Sigmoid colon (tissue), 4 donors: ENCODE measurements around the gene MAD1L1.

Source experiments
- POLR2A ChIP-seq, 2 donors: fragments of 450-650 bp; IDR thresholded peaks; one replicate each; pipeline ENCODE4 v1.6.1; 2016; ENCODE audit warnings: antibody characterized with exemption in 2 of 2, mild to moderate bottlenecking in 2 of 2, moderate library complexity in 2 of 2
- POLR2AphosphoS5 ChIP-seq, 4 donors: sonication (generic); formaldehyde crosslinking; IDR thresholded peaks; one replicate each; pipeline ENCODE4 v1.6.1; 2017; ENCODE audit warnings: antibody characterized with exemption in 4 of 4
- TF ChIP-seq, protein P1 (sequence below), 4 experiments: fragments of 450-650 bp in 3 of 4; fragments of 200-600 bp in 1 of 4; IDR thresholded peaks; one replicate each; pipeline ENCODE4 v1.5.1; 2016 to 2019; ENCODE audit warnings: antibody characterized with exemption in 4 of 4, mild to moderate bottlenecking in 3 of 4, moderate library complexity in 2 of 4

- TF ChIP-seq, protein P1, sequence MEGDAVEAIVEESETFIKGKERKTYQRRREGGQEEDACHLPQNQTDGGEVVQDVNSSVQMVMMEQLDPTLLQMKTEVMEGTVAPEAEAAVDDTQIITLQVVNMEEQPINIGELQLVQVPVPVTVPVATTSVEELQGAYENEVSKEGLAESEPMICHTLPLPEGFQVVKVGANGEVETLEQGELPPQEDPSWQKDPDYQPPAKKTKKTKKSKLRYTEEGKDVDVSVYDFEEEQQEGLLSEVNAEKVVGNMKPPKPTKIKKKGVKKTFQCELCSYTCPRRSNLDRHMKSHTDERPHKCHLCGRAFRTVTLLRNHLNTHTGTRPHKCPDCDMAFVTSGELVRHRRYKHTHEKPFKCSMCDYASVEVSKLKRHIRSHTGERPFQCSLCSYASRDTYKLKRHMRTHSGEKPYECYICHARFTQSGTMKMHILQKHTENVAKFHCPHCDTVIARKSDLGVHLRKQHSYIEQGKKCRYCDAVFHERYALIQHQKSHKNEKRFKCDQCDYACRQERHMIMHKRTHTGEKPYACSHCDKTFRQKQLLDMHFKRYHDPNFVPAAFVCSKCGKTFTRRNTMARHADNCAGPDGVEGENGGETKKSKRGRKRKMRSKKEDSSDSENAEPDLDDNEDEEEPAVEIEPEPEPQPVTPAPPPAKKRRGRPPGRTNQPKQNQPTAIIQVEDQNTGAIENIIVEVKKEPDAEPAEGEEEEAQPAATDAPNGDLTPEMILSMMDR (IDR thresholded peaks at IDR 0.05) = no peak
- TF ChIP-seq POLR2AphosphoS5 (IDR thresholded peaks at IDR 0.05) = no peak
- TF ChIP-seq POLR2A (IDR thresholded peaks at IDR 0.05) = no peak
Measured at GRCh38 chr7:1925973-1926907, 306.5 kb downstream of the MAD1L1 start.
